DND-41 (cell line): ENCODE data around the gene SAP25.
"Not testable (repeated sequence)": the region's sequence is repeated elsewhere in the genome, so short reads cannot be mapped to it uniquely, and the experiment has no call there.

ENCODE experiments used
- CTCF ChIP-seq: IDR thresholded peaks from 2 replicates; pipeline ENCODE4 v1.5.1; 2012; ENCODE audit warnings: borderline replicate concordance, low read length, moderate library complexity, mild to moderate bottlenecking; ENCODE audit not compliant: poor library complexity, severe bottlenecking; ENCODE audit errors: extremely low read depth
- EZH2 ChIP-seq: IDR thresholded peaks from 3 replicates; pipeline ENCODE4 v1.6.1; 2012; ENCODE audit warnings: borderline replicate concordance, low read depth, mild to moderate bottlenecking, moderate library complexity, low read length, inconsistent platforms; ENCODE audit not compliant: severe bottlenecking

DNA sequence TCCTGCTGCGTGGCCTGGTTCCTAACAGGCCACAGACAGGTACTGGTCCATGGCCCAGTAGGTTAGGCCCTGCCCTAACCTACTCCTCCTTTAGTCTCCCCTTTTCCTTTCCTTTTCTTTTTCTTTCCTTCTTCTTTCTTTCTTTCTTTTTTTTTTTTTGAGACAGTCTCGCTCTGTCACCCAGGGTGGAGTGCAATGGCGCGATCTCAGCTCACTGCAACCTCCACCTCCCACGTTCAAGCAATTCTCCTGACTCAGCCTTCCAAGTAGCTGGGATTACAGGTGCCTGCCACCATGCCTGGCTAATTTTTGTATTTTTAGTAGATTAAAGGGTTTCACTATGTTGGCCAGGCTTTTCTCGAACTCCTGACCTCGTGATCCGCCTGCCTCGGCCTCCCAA lies 37.7 kb downstream of the SAP25 start:
- not testable (repeated sequence) for TF ChIP-seq CTCF, EZH2
